Stimulated activated CD8-positive, alpha-beta memory T cell treated with anti-CD3 and anti-CD28 coated beads, Interleukin-15, amount 100 ng/mL, for 4 hours (primary cell): Measurements from ENCODE around the gene PKNOX1.
"Not testable (repeated sequence)": the region's sequence is repeated elsewhere in the genome, so short reads cannot be mapped to it uniquely, and the experiment has no call there.

Experiments used
- DNase-seq, 2 donors: peaks; one replicate each; pipeline ENCODE4 v3.0.0-alpha.2; 2020; ENCODE audit warnings: low read depth in 2 of 2

Gene PKNOX1

GRCh38 chr21:43020177-43020576, 45.8 kb downstream of the PKNOX1 start:
- DNase-seq, result no peak

- no peak for DNase-seq
These were observed 46.4 kb downstream of the PKNOX1 start for GRCh38 chr21:43020771-43021170.

DNA sequence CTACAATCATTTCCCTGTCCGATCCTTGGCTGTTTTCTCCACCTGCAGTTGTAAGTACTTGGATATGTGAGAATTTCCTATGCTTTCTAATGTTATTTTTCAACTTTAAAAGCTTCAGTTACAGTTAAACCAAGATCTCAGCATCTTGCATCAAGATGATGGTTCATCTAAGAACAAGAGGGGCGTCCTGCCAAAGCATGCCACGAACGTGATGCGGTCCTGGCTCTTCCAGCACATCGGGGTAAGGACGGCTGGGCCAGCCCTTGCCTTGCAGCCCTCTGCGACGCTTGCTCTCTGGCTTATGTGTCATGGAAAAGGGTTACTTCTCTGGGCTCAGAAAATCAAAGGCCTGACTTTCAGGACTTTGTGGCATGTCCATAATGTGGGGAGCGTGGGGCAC, 46.8 kb downstream of the PKNOX1 start:
- no peak for DNase-seq

- DNase-seq, result no peak
These were observed 47.6 kb downstream of the PKNOX1 start for GRCh38 chr21:43021756-43022600.

DNA sequence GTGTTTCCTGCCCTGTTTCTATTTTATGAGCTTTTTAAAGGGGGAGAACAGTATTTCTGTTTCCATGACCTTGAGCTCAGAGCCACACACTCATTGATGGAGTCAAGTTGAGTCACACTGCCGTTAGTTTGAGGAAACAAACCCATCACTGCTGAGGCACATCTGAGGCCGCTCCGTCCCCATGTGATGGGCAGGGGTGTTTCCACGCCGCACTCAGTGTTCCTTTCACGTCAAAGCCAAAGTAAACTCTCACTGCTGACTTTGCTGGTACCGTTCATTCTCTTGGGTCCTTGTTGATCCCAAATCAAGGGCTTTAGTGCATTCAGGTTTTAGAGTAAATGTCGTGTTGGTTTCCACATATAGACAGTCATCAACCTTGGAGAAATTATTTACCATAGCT, 48.8 kb downstream of the PKNOX1 start:
- DNase-seq, result no peak

GRCh38 chr21:43024439-43025136, 50.2 kb downstream of the PKNOX1 start:
- DNase-seq, result no peak

DNA sequence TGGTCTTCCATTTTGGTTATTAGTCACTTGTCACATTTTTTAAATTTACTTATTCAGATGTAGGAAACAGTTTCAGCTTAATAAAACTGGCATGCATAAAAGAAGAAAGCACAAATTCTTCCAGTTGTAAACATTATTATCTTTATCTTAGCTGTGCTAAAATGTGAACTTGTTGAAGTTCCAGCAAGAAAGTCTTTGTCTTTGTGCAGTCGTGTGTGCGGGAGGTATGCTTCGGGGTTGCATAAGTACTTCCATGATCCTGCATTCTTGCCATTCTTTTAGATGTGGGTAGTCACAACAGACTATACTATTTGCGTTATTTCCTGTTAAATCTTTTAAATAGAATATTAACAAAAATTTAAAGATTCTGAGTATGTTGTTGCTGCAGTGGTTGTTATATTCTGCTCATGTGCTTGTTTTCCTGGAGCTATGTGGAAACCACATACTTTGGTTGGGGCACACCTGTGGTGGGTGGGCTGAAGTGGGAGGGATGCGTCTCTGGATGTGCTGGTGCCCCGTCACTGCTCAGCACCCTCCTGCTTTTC, 51.3 kb downstream of the PKNOX1 start:
- DNase-seq, result no peak

DNA sequence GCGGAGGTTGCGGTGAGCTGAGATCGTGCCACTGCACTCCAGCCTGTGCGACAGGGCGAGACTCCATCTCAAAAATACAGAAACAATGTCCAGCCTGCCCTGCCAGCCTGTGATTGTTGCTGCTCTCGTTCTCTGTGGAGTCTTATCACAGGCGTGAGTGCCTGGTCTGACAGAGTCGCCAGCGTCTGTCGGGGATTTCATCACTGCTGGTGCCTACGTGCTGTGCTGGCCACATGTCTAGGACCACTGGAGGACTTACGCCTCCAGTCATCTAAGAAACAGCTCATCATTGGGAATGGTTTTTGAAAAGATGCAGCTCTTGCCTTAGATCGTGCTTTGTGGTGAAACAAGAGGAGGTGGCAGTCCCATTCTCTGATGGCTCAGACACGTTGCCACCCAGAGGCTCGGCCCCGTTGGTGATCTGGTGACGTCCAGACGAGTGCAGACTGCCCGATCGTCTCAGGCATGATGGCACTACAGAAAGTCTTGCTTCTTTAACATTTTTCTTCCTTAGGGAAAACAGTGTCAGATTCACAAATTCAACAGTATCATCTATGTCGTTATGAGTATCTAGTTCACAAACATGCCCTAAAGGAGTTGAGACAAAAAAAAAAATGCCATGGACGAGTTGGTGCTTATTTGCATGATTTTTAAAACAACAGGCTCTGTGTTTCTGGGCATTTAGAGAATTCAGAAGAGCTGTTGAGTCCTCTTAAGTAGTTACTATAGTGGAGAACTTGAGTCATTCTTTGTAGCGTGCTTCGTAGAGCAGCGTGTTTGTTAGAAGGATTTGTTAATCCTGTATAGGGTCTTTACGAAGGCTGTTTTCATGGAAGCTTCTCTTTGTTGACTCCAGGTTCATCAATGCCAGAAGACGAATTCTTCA, 53.7 kb downstream of the PKNOX1 start:
- no peak for DNase-seq

- DNase-seq, result no peak
These were observed 55.4 kb downstream of the PKNOX1 start for GRCh38 chr21:43029785-43030184.

DNA sequence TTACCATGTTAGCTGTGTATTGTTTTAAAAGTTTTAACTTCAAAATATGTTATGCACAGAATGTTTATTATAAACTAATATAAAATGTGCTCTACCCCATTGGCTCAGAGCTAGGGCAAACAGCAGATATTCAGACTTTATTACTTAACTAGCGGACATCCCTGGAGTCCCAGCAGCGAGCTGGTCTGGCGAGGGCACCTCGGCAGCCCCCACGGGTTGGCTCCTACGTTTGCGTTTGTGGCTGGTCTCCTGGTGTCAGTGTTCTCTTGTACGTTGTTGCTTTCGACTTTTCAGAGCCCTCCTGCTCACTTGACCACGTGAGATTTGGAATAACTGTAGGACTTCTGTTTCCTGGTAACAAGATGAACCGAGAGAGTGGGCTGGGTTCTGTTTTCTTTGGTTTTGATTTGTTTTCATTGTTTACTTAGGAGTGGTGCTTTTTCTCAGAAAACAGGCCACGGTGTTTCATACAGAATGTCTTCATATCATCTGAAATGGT, 56.8 kb downstream of the PKNOX1 start:
- no peak for DNase-seq

DNA sequence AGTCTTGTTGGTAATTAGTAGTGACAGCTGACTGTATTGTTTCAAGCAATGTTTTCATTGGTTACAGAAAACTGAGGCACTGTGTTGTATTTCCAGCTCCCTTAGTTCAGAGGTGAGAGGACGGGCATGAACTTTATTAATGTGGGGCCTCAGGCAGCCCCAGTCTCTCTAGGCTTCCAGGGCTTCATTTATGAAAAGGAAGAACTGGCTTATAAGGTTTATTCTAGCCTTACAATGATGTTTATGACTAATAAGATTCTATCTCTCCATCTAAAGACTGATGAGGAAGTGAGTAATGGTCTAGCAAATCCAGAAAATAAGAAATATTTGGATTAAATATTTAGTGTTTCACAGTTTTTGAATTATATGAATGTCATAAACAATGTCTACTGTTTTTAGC, 59.7 kb downstream of the PKNOX1 start:
- DNase-seq, result no peak

- DNase-seq, result no peak
These were observed 60.5 kb downstream of the PKNOX1 start for GRCh38 chr21:43034826-43035225.

- DNase-seq, result not testable (repeated sequence)
These were observed 62.5 kb downstream of the PKNOX1 start for GRCh38 chr21:43036889-43037288.

- DNase-seq, result not testable (repeated sequence)
These were observed 63.7 kb downstream of the PKNOX1 start for GRCh38 chr21:43037918-43038658.

DNA sequence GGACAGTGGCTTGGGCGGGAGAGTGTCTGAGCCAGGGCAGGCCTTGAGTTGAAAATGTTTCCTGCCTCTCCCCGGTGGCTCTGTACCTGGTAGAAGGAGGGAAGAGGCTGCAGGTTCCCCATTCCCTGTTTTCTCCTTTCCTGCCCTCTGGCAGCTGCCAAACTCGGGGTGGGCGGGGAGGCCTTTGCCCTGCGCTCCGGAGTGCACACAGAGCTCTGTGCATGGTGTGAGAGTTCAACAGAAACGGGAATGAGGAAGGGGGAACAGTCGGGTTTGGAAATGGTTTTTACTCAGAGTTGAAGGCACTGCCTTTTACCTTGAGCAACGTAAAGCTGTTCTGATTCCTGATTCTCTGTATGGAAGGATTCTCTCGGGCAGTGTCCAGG, 64.3 kb downstream of the PKNOX1 start:
- not testable (repeated sequence) for DNase-seq

DNA sequence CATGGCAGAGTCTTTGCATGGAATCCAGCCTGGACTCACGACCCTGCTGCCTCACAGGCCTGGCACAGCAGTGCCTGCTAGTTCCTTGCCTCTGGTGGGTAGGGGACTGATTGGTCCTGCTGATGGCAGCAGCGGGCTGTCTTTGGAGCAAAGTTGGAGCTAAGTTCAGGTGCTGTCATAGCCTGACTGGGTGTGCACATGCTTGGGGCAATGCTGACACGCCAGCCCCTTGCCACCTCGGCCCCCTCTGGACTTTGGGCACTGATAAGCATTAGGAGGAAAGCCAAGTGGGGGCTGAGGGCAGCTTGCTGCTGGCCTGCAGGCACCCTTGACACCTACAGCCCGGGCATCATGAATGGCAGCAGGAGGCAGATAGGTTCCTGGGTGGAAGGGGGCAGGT, 67.8 kb downstream of the PKNOX1 start:
- not testable (repeated sequence) for DNase-seq

DNA sequence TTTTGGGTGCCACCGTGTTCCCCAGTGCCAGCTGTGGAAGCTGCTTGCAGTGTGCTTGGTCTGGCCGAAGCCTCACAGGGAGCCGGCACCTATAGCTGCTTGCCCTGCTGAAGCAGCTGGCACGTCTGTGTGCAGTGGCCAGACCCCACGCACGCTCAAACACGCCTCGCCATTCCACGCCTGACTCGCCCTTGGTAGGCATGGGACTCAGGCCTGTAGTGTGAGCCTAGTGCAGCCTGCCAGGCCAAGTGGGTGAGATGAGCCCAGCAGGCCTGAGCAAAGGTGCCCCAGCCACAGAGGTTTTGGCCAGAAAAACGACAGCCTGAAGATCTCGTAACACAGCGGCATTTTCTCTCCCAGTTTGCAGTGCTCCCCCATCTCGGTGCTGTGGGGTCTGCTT, 68.9 kb downstream of the PKNOX1 start:
- DNase-seq, result not testable (repeated sequence)

DNA sequence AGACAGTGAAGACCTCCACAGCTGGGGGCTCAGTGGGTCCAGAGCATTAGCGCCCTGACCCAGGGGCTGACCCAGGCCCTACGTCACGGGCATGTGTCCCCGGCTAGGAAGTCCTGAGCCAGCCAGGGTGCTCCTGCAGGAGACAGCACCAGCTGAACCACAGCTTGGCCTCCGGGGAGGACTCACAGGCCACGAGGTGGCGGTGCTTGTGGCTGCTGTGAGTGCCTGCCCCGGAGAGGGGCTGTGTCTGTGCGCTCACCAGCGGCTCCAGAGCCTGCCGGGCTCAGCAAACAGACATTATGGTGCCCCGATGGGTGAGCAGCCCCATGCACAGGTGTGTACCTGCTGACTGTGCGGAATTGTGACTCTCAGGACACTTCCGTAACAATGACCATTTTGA, 70.2 kb downstream of the PKNOX1 start:
- not testable (repeated sequence) for DNase-seq

GRCh38 chr21:43045165-43045875, 71.0 kb downstream of the PKNOX1 start:
- not testable (repeated sequence) for DNase-seq
